Measurements from ENCODE around the gene ARHGAP28. TPM values are rescaled to one million over a fixed set of nuclear protein-coding genes. Genes with fewer than 3 reads are reported as not detected.

The ARHGAP28 gene
- total RNA-seq, 2 donors from 2014 or later: 3.0 TPM

DNA sequence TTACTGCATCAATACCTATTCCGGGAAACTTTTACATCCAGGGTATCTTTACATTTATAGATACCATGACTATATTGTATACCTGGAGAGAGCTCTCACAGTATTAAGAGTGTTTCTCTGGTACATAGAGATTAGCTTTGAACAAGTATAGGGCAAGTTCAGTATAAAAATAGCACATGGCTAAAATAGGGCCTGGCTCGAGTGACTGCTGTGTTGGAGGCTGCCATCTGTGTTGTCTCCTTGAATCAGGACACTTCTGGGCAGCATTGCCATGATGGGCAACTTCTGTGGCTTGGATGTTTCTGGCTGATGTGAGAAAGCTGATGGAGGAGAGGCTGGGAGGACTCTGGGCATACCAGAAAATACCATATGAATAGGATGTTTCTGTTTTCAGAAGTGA, 18.7 kb downstream of the ARHGAP28 start:
- peaks cover 0 to 12% of the 10 kb centered on the region in 2 donors for H3K9me3 ChIP-seq
- H3K4me3 ChIP-seq: no peak overlapping the region
- no peaks in the 10 kb centered on the region for H3K36me3 ChIP-seq
- peaks cover 0 to 23% of the 10 kb centered on the region in 2 donors for H3K4me1 ChIP-seq
- TF ChIP-seq, protein P1, sequence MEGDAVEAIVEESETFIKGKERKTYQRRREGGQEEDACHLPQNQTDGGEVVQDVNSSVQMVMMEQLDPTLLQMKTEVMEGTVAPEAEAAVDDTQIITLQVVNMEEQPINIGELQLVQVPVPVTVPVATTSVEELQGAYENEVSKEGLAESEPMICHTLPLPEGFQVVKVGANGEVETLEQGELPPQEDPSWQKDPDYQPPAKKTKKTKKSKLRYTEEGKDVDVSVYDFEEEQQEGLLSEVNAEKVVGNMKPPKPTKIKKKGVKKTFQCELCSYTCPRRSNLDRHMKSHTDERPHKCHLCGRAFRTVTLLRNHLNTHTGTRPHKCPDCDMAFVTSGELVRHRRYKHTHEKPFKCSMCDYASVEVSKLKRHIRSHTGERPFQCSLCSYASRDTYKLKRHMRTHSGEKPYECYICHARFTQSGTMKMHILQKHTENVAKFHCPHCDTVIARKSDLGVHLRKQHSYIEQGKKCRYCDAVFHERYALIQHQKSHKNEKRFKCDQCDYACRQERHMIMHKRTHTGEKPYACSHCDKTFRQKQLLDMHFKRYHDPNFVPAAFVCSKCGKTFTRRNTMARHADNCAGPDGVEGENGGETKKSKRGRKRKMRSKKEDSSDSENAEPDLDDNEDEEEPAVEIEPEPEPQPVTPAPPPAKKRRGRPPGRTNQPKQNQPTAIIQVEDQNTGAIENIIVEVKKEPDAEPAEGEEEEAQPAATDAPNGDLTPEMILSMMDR (IDR thresholded peaks at IDR 0.05): no peak
- H3K27ac ChIP-seq: peak overlapping the region; percentile 31 to 54
- DNase-seq (ENCODE audit: low spot score): no peak
- no peaks in the 10 kb centered on the region for H3K27me3 ChIP-seq

DNA sequence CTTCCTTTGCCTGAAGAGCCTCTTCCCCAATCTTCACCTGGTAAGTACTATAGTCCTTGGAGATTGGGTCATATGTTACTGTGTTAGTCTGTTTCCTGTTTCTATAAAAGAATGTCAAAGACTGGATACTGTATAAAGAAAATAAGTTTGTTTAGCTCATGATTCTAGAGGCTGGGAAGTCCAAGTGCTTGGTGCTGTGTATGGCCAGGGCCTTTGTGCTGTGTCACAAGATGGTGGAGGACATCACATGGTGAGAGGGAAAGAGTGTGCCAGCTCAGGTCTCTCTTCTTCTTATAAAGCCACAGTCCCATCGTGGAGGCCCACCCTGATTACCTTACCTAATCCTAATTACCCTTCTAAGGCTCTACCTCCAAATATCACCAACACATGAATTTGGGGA, 20.9 kb downstream of the ARHGAP28 start:
- no peak for DNase-seq (ENCODE audit: low spot score)
- Histone ChIP-seq H3K4me3 (no peak overlapping the region), H3K4me1 (peaks cover 0 to 23% of the 10 kb centered on the region in 2 donors), H3K27me3 (no peaks in the 10 kb centered on the region), H3K27ac (no peak overlapping the region), H3K36me3 (no peaks in the 10 kb centered on the region), H3K9me3 (peaks cover 0 to 12% of the 10 kb centered on the region in 2 donors)
- TF ChIP-seq, protein P1 (IDR thresholded peaks at IDR 0.05): no peak

DNA sequence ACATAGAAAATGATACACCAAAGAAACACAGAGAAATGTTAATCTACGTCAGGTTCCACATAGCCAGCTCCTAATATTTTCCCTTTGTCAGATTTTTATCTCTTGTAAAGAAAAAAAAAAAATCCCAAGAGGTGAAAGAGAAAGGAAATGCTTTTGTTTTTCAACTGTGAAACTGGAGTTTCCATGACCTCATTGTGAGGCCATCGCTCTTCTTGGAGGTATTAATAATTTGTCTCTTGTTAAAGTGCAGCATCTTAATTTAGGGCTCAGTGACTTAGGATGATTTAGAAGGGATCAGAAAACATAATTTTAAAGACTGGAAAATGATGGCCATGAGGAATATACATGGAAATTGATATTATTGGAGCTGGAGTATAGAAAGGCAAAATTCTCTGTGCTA, 21.7 kb downstream of the ARHGAP28 start:
- peaks cover 0 to 12% of the 10 kb centered on the region in 2 donors for H3K9me3 ChIP-seq
- H3K27me3 ChIP-seq: no peaks in the 10 kb centered on the region
- DNase-seq (ENCODE audit: low spot score): no peak
- H3K27ac ChIP-seq: no peak overlapping the region
- H3K4me3 ChIP-seq: no peak overlapping the region
- no peaks in the 10 kb centered on the region for H3K36me3 ChIP-seq
- H3K4me1 ChIP-seq: peaks cover 0 to 20% of the 10 kb centered on the region in 2 donors
- TF ChIP-seq, protein P1 (IDR thresholded peaks at IDR 0.05): no peak

DNA sequence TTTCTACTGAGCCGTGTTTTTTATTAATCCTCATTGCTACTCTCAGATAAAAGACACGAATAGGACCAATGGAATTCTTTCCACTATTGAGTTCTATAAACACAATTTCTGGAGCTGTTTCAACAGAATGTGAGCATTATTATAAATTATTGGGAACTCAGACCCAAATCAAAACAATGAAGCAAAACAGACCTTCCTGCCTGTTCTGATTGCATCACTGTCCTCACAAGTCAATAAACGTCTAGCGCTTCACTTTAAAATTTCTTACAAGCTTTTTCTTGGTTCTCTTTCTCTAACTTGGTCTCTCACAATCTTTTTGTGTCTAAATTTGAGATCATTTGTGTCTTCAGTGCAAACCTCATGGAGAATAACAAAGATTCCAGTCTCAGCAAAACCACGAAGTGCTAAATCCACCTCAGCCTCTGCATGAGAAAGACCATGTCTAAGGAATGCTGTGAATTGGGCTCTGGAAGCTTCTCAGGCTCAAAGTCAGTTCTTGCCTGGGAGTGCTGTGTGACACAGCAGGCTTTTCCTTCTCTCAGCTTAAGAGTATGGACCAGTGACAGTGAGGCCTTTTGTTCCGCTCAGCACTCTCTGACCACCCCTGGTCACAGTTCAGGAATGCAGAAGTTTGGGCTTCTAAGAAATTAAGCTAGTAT, 22.8 kb downstream of the ARHGAP28 start:
- no peak for DNase-seq (ENCODE audit: low spot score)
- peaks cover 0 to 12% of the 10 kb centered on the region in 2 donors for H3K4me1 ChIP-seq
- peak overlapping the region in 1 of 2 donors; percentile 55 for H3K27ac ChIP-seq
- H3K9me3 ChIP-seq: peaks cover 0 to 12% of the 10 kb centered on the region in 2 donors
- H3K4me3 ChIP-seq: no peak overlapping the region
- TF ChIP-seq, protein P1 (IDR thresholded peaks at IDR 0.05): no peak
- no peaks in the 10 kb centered on the region for H3K27me3 ChIP-seq
- H3K36me3 ChIP-seq: no peaks in the 10 kb centered on the region

DNA sequence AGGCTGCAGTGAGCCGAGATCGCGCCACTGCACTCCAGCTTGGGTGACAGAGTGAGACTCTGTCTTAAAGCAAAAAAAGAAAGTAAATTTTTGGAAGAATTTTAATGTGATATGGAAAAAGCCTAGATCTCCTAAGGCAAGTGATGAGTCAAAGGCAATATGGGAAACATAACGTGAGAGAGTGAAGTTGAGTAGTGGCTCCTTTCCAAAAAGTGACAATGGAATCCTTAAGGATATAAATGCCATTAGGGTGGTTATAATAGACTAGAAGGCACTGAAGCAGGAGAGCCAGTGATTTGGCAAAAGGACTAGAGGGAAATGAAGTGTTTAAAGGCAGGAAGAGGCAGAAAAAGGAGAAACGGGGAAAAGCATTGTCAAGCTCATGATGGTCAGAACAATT, 25.6 kb downstream of the ARHGAP28 start:
- Histone ChIP-seq H3K27me3 (no peaks in the 10 kb centered on the region), H3K4me3 (no peak overlapping the region), H3K27ac (no peak overlapping the region), H3K4me1 (no peaks in the 10 kb centered on the region), H3K9me3 (peaks cover 0 to 7% of the 10 kb centered on the region in 2 donors), H3K36me3 (no peaks in the 10 kb centered on the region)
- no peak for DNase-seq (ENCODE audit: low spot score)
- TF ChIP-seq, protein P1 (IDR thresholded peaks at IDR 0.05): no peak

DNA sequence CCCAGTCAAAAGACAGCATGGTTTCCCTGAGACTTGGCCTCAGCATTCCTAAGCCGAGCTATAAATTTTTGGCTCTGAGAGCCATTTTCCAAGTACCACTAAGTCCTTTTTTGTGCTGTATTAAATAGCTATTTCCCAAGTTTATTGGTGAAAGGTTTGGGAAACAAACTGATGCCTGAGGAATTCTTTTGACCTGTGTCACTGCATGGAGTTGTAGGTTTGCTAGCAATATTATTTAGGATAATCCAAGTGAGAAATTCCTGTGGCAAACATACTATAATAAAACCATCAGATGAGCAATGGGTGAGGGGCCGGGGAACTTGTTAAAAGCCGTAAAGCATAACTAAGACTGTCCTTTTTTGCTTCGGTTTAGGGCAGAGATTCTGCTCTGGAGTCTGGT, 28.4 kb downstream of the ARHGAP28 start:
- no peak for DNase-seq (ENCODE audit: low spot score)
- H3K27me3 ChIP-seq: no peaks in the 10 kb centered on the region
- H3K4me3 ChIP-seq: no peak overlapping the region
- H3K4me1 ChIP-seq: no peaks in the 10 kb centered on the region
- H3K27ac ChIP-seq: no peak overlapping the region
- no peaks in the 10 kb centered on the region for H3K9me3 ChIP-seq
- TF ChIP-seq, protein P1 (IDR thresholded peaks at IDR 0.05): no peak
- no peaks in the 10 kb centered on the region for H3K36me3 ChIP-seq
